DND-41 (cell line): Measurements from ENCODE around the gene MTX1.

ENCODE experiments used
- EZH2 ChIP-seq: IDR thresholded peaks from 3 replicates; pipeline ENCODE4 v1.6.1; 2012; ENCODE audit warnings: borderline replicate concordance, low read depth, mild to moderate bottlenecking, moderate library complexity, low read length, inconsistent platforms; ENCODE audit not compliant: severe bottlenecking
- TF ChIP-seq, protein P1 (sequence below): IDR thresholded peaks from 2 replicates; pipeline ENCODE4 v1.5.1; 2012; ENCODE audit warnings: borderline replicate concordance, low read length, moderate library complexity, mild to moderate bottlenecking; ENCODE audit not compliant: poor library complexity, severe bottlenecking; ENCODE audit errors: extremely low read depth

DNA sequence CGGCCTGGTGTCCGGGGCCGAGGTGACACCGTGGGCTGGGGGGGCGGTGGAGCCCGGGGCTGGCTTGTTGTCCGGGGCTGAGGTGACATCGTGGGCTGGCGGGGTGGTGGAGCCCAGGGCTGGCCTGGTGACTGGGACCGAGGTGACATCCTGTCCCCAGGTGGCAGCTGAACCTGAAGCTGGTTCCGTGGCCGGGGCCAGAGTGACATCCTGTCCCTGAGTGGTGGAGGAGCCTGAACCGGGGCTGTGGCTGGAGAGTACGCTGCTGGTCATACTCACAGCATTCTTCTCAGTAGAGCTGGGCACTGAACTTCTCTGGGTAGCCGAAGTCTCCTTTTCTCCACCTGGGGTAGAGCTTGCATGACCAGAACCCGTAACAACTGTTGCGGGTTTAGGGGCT, 16.6 kb upstream of the MTX1 start:
- TF ChIP-seq, protein P1, sequence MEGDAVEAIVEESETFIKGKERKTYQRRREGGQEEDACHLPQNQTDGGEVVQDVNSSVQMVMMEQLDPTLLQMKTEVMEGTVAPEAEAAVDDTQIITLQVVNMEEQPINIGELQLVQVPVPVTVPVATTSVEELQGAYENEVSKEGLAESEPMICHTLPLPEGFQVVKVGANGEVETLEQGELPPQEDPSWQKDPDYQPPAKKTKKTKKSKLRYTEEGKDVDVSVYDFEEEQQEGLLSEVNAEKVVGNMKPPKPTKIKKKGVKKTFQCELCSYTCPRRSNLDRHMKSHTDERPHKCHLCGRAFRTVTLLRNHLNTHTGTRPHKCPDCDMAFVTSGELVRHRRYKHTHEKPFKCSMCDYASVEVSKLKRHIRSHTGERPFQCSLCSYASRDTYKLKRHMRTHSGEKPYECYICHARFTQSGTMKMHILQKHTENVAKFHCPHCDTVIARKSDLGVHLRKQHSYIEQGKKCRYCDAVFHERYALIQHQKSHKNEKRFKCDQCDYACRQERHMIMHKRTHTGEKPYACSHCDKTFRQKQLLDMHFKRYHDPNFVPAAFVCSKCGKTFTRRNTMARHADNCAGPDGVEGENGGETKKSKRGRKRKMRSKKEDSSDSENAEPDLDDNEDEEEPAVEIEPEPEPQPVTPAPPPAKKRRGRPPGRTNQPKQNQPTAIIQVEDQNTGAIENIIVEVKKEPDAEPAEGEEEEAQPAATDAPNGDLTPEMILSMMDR, result no peak
- TF ChIP-seq EZH2, result no peak
